Right cardiac atrium (tissue), 5 donors: Measurements from ENCODE around the gene NOC4L. TPM values are rescaled to one million over a fixed set of nuclear protein-coding genes. Genes with fewer than 3 reads are reported as not detected.
"Not testable (repeated sequence)": the region's sequence is repeated elsewhere in the genome, so short reads cannot be mapped to it uniquely, and the experiment has no call there.

ENCODE experiments used
- ATAC-seq, 2 donors: fragments of 200-7000 bp; cut with Tn5 transposase; one replicate each; pipeline versions ENCODE4 v1.8.0 to v1.9.1; 2020; ENCODE audit warnings: moderate library complexity in 2 of 2, mild to moderate bottlenecking in 1 of 2
- DNase-seq, 3 donors: peaks; one replicate each; pipeline ENCODE4 v3.0.0-alpha.2; 2020
- H3K27ac ChIP-seq: one replicate; pipeline ENCODE4 v1.5.1; 2013; ENCODE audit warnings: mild to moderate bottlenecking, low read length, control low read depth, moderate library complexity
- H3K27me3 ChIP-seq: one replicate; pipeline ENCODE4 v1.6.1; 2013; ENCODE audit not compliant: control insufficient read depth, insufficient read depth
- H3K4me1 ChIP-seq: one replicate; pipeline ENCODE4 v1.6.1; 2013; ENCODE audit warnings: low read length; ENCODE audit not compliant: control insufficient read depth, insufficient read depth
- H3K4me3 ChIP-seq: one replicate; pipeline ENCODE4 v1.5.1; 2013; ENCODE audit warnings: low read length, control low read depth
- H3K9me3 ChIP-seq: one replicate; pipeline ENCODE4 v1.6.1; 2013; ENCODE audit warnings: low read length; ENCODE audit not compliant: control insufficient read depth
- WGBS: extraction: QIAGEN DNeasy Blood & Tissue Kit; methylation state at CpG from one replicate; pipeline ENCODE4 v1.1.7; 2013; 5-methylcytosine and 5-hydroxymethylcytosine counted together
- intact Hi-C, 4 donors: fragments of 100-400 bp; cut with DNase I; formaldehyde crosslinking; loops; one replicate each; pipeline versions ENCODE4 v1.11.0 to v1.14.0; 2022 to 2023
- long read RNA-seq, 4 donors: library from polyadenylated mRNA; unstranded; transcript quantifications; one replicate each; pipeline ENCODE4 v2.0.0, GENCODE V29; 2020 to 2021
- polyA plus RNA-seq: library from polyadenylated mRNA; stranded (reverse); fragments of 200-250 nt; gene quantifications from one replicate; pipeline ENCODE4 v1.2.3, GENCODE V29; 2013
- total RNA-seq, 4 donors: library from RNA; stranded (reverse); fragmentation: NEBNext Ultra II Directional; extraction: Animal tissue kit (Norgen Biotek cat#: 25700); gene quantifications; one replicate each; pipeline ENCODE4 v1.2.1, GENCODE V29; 2021
- donor health status: healthy with polysubstance abuse.
- donor health status: DM: no; HTN: yes; CAD: no.
- donor health status: DM: no; HTN: no; CAD: no.
- donor health status: DM: no; HTN: yes; CAD: no; lungs with severe emphysema.
- donor health status: DM: yes; HTN: yes; CAD: no.

The NOC4L gene
- total RNA-seq (10 to 100 TPM in 1 of 4 donors, 1 to 10 TPM in 3; 7.7 to 10.1 (median 9.1) TPM), polyA plus RNA-seq (11.0 TPM)
- long read RNA-seq, donor 1, transcript NOC4L-201 (15 exons, 1,632 nt) = major isoform, 18 of 23 reads
- long read RNA-seq, donor 1, partial matches to known transcripts = 1 of 23 reads
- long read RNA-seq, donor 1, other reads (novel, unspliced or antisense) = 4 of 23 reads
- long read RNA-seq, donor 2, transcript NOC4L-201 (15 exons, 1,632 nt) = major isoform, 15 of 20 reads
- long read RNA-seq, donor 2, partial matches to known transcripts = 0 of 20 reads
- long read RNA-seq, donor 2, other reads (novel, unspliced or antisense) = 5 of 20 reads
- long read RNA-seq, donor 3, transcript NOC4L-201 (15 exons, 1,632 nt) = major isoform, 67 of 82 reads
- long read RNA-seq, donor 3, partial matches to known transcripts = 4 of 82 reads
- long read RNA-seq, donor 3, other reads (novel, unspliced or antisense) = 11 of 82 reads
- long read RNA-seq, donor 4, transcript NOC4L-201 (15 exons, 1,632 nt) = major isoform, 16 of 22 reads
- long read RNA-seq, donor 4, partial matches to known transcripts = 1 of 22 reads
- long read RNA-seq, donor 4, other reads (novel, unspliced or antisense) = 5 of 22 reads

- Histone ChIP-seq H3K27ac (no peak within 1 kb of the TSS), H3K9me3 (no peaks in the 10 kb centered on the region), H3K27me3 (no peaks in the 10 kb centered on the region), H3K4me1 (peaks cover 4% of the 10 kb centered on the region), H3K4me3 (peak within 1 kb of the TSS; percentile 76)
- peak; percentile 96 to 99 (median 97) for DNase-seq
- ATAC-seq = peak; percentile 87 to 91
- intact Hi-C loops = no loop called here
- under 1% methylated on average over 100 of the region's 100 CpGs for WGBS
These were observed at the start of gene NOC4L, which contains the start of gene DDX51 for GRCh38 chr12:132144115-132144809. Gene NOC4L, plus strand, starts transcription at chr12:132144457. Its CDS starts 32 bp downstream, at chr12:132144489. Gene DDX51, minus strand, starts transcription at chr12:132144319. Its CDS starts 23 bp downstream, at chr12:132144296.

GRCh38 chr12:132095520-132096409 lies 48.5 kb upstream of the NOC4L start:
- WGBS = 97% methylated on average over 11 of the region's 11 CpGs
- Histone ChIP-seq H3K27me3 (no peaks in the 10 kb centered on the region), H3K4me1 (no peaks in the 10 kb centered on the region), H3K27ac (no peak overlapping the region), H3K9me3 (no peaks in the 10 kb centered on the region), H3K4me3 (no peak overlapping the region)
- DNase-seq = no peak
- intact Hi-C loops = no loop called here
- no peak for ATAC-seq

GRCh38 chr12:132099739-132100138 lies 44.5 kb upstream of the NOC4L start:
- intact Hi-C loops = no loop called here
- 89% methylated on average over 12 of the region's 12 CpGs for WGBS
- no peak for ATAC-seq
- Histone ChIP-seq H3K27me3 (no peaks in the 10 kb centered on the region), H3K9me3 (no peaks in the 10 kb centered on the region), H3K4me1 (no peaks in the 10 kb centered on the region), H3K4me3 (no peak overlapping the region), H3K27ac (no peak overlapping the region)
- DNase-seq = no peak

GRCh38 chr12:132100306-132101065 lies 43.8 kb upstream of the NOC4L start:
- 94% methylated on average over 13 of the region's 13 CpGs for WGBS
- intact Hi-C loops = no loop called here

GRCh38 chr12:132102297-132102696 lies 42.0 kb upstream of the NOC4L start:
- ATAC-seq = no peak
- H3K27me3 ChIP-seq = no peaks in the 10 kb centered on the region
- intact Hi-C loops = no loop called here
- H3K4me3 ChIP-seq = no peak overlapping the region
- H3K4me1 ChIP-seq = no peaks in the 10 kb centered on the region
- no peak for DNase-seq
- H3K27ac ChIP-seq = no peak overlapping the region
- H3K9me3 ChIP-seq = no peaks in the 10 kb centered on the region
- 95% methylated on average over 9 of the region's 9 CpGs for WGBS

More at GRCh38 chr12:132100306-132101065, 43.8 kb upstream of the NOC4L start:
- Histone ChIP-seq H3K4me3 (no peak overlapping the region), H3K27ac (no peak overlapping the region), H3K4me1 (no peaks in the 10 kb centered on the region), H3K9me3 (no peaks in the 10 kb centered on the region), H3K27me3 (no peaks in the 10 kb centered on the region)
- peak in 1 of 2 donors; percentile 45 for ATAC-seq
- no peak for DNase-seq

GRCh38 chr12:132103072-132103471 lies 41.2 kb upstream of the NOC4L start:
- WGBS = 68% methylated on average over 14 of the region's 14 CpGs
- H3K27me3 ChIP-seq, H3K27ac ChIP-seq, DNase-seq, ATAC-seq, H3K4me1 ChIP-seq, H3K9me3 ChIP-seq, intact Hi-C loops, H3K4me3 ChIP-seq: not testable (repeated sequence)

- H3K27ac ChIP-seq = no peak overlapping the region
- no peaks in the 10 kb centered on the region for H3K27me3 ChIP-seq
- H3K4me3 ChIP-seq = no peak overlapping the region
- no peaks in the 10 kb centered on the region for H3K9me3 ChIP-seq
- DNase-seq = no peak
- WGBS = 90% methylated on average over 26 of the region's 26 CpGs
- H3K4me1 ChIP-seq = no peaks in the 10 kb centered on the region
- peak in 1 of 2 donors; percentile 22 for ATAC-seq
- intact Hi-C loops = no loop called here
These were observed 40.5 kb upstream of the NOC4L start for GRCh38 chr12:132103542-132104308.

GRCh38 chr12:132105467-132105866 lies 38.8 kb upstream of the NOC4L start:
- H3K27me3 ChIP-seq = no peaks in the 10 kb centered on the region
- no peak overlapping the region for H3K4me3 ChIP-seq
- DNase-seq = no peak
- no peak overlapping the region for H3K27ac ChIP-seq
- no peaks in the 10 kb centered on the region for H3K4me1 ChIP-seq
- no peaks in the 10 kb centered on the region for H3K9me3 ChIP-seq
- ATAC-seq = no peak
- intact Hi-C loops = no loop called here
- 90% methylated on average over 6 of the region's 6 CpGs for WGBS

GRCh38 chr12:132106921-132107320 lies 37.3 kb upstream of the NOC4L start:
- Histone ChIP-seq H3K4me3 (no peak overlapping the region), H3K27me3 (no peaks in the 10 kb centered on the region), H3K9me3 (no peaks in the 10 kb centered on the region), H3K4me1 (no peaks in the 10 kb centered on the region), H3K27ac (no peak overlapping the region)
- intact Hi-C loops = no loop called here
- ATAC-seq = no peak
- 98% methylated on average over 7 of the region's 7 CpGs for WGBS
- DNase-seq = no peak
